Astrocyte (in vitro differentiated cells and primary cell): ENCODE measurements around the gene ADIG.

Source experiments
- CTCF ChIP-seq: IDR thresholded peaks from 2 replicates; pipeline ENCODE4 v1.5.1; 2011; ENCODE audit warnings: low read depth, mild to moderate bottlenecking, inconsistent platforms, low read length, moderate library complexity; ENCODE audit not compliant: insufficient read depth
- EZH2 ChIP-seq: IDR thresholded peaks from 2 replicates; pipeline ENCODE4 v1.6.1; 2012; ENCODE audit warnings: mild to moderate bottlenecking, low read length, inconsistent platforms; ENCODE audit not compliant: insufficient read depth

DNA sequence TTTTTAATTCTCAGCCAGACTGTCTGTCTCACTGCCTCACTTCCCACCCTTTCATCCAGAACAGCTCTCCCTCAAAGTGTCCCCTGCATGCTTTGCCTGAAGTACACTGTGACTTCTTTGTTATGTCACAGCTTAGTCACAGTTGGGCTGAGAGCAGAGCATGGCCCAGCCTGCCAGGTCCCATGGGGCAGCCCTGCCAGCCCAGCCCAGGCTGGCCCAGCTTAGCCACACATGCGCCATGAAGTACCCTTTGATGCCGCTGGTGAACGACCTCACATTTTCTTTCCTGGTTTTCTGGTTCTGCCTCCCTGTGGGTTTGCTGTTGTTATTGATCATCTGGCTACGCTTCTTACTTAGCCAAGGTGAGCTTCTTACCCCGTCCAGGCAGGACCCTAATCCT lies at the start of gene ADIG:
- no peak for TF ChIP-seq CTCF
- no peak for TF ChIP-seq EZH2
